Measurements from ENCODE around the gene FBXW10B. TPM values are rescaled to one million over a fixed set of nuclear protein-coding genes. Genes with fewer than 3 reads are reported as not detected.

FBXW10B gene, protein sequence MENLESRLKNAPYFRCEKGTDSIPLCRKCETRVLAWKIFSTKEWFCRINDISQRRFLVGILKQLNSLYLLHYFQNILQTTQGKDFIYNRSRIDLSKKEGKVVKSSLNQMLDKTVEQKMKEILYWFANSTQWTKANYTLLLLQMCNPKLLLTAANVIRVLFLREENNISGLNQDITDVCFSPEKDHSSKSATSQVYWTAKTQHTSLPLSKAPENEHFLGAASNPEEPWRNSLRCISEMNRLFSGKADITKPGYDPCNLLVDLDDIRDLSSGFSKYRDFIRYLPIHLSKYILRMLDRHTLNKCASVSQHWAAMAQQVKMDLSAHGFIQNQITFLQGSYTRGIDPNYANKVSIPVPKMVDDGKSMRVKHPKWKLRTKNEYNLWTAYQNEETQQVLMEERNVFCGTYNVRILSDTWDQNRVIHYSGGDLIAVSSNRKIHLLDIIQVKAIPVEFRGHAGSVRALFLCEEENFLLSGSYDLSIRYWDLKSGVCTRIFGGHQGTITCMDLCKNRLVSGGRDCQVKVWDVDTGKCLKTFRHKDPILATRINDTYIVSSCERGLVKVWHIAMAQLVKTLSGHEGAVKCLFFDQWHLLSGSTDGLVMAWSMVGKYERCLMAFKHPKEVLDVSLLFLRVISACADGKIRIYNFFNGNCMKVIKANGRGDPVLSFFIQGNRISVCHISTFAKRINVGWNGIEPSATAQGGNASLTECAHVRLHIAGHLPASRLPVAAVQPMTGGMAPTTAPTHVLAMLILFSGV
- total RNA-seq: under 0.01 TPM in 2 replicates

DNA sequence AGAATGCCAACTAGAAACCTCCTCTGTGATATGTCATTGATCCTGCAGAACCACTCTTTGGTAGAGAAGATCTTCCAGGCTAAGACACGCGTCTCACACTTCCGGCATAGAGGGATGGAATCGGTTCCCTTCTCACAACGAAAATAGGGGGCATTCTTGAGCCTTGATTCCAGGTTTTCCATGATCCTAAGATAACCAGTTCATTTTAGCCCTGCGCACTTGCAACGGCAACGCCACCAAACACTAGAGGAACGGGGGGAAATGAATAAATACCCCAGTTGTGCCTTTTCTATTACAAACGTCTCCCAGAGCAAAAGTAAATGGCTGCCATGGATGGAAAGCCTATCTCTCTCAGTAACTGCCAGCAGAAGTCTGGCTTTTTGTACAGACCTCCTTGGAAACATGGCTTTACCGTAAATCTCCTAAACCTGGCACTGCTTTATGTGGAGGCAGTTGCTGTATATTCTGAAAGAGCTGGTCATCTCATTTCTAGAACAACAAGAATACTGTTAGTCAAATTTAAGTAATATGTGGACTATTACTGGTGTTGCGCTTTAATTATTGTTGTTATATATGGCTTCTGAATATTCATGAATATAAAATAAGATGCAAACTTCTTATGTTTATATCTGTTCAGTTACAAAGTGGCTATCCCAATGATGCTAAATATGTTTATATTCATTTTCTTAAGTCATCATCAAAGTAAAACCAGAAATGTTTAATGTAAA, at the start of gene FBXW10B:
Gene FBXW10B, minus strand, starts transcription at position 374 of the 728 bp plus-strand sequence. Its CDS starts 192 bp downstream, at position 182.

Other genes starting within 250 kb of the FBXW10B start
- 0.28 and 1.3 TPM in 2 replicates for gene CDRT4, start 152.1 kb downstream of the FBXW10B start, total RNA-seq
- 17.1 and 28.8 TPM in 2 replicates for gene TVP23C, start 56.2 kb downstream of the FBXW10B start, total RNA-seq
- 35.7 and 47.1 TPM in 2 replicates for gene TRIM16, start 64.6 kb upstream of the FBXW10B start, total RNA-seq
- gene ZNF286A, start 80.0 kb upstream of the FBXW10B start, total RNA-seq: 40.8 and 82.6 TPM in 2 replicates
- under 0.01 TPM in 1 of 2 replicates, not detected in the other for gene TBC1D26, start 112.6 kb upstream of the FBXW10B start, total RNA-seq

All from regular cardiac myocyte (primary cell).